Testis (tissue), 3 donors: ENCODE results near the gene KLC1. TPM values are rescaled to one million over a fixed set of nuclear protein-coding genes. Genes with fewer than 3 reads are reported as not detected.
A peak's percentile ranks its signal among the peaks of the same experiment; 100 is the strongest.

Experiments used
- DNase-seq: peaks from one replicate; pipeline ENCODE4 v3.0.0-alpha.2; 2019
- H3K27ac ChIP-seq, 2 donors: fragments of 200-600 bp; sonication (generic); one replicate each; pipeline ENCODE4 v1.5.1; 2019
- H3K27me3 ChIP-seq: fragments of 200-600 bp; sonication (generic); one replicate; pipeline ENCODE4 v1.5.1; 2019
- H3K36me3 ChIP-seq: fragments of 200-600 bp; sonication (generic); one replicate; pipeline ENCODE4 v1.5.1; 2017; ENCODE audit warnings: low read depth; ENCODE audit errors: missing control alignments
- H3K4me1 ChIP-seq: fragments of 200-600 bp; sonication (generic); one replicate; pipeline ENCODE4 v1.5.1; 2019
- H3K4me3 ChIP-seq, 2 donors: fragments of 200-600 bp; sonication (generic); one replicate each; pipeline ENCODE4 v1.5.1; 2017 to 2019
- H3K9me3 ChIP-seq: fragments of 200-600 bp; sonication (generic); one replicate; pipeline ENCODE4 v1.5.1; 2017
- CTCF ChIP-seq, 3 experiments: fragments of 450-650 bp in 2 of 3; fragments of 200-600 bp in 1 of 3; sonication (generic) in 1 of 3; IDR thresholded peaks; one replicate each; pipeline ENCODE4 v1.5.1; 2016 to 2019; ENCODE audit warnings: antibody characterized with exemption in 3 of 3, mild to moderate bottlenecking in 2 of 3, moderate library complexity in 1 of 3
- POLR2A ChIP-seq: fragments of 450-650 bp; IDR thresholded peaks from one replicate; pipeline ENCODE4 v1.6.1; 2017; ENCODE audit warnings: antibody characterized with exemption, mild to moderate bottlenecking, moderate library complexity
- WGBS, 2 donors: methylation state at CpG; one replicate each; pipeline ENCODE4 v1.1.5; 2018; 5-methylcytosine and 5-hydroxymethylcytosine counted together
- intact Hi-C: fragments of 100-400 bp; cut with DNase I; formaldehyde crosslinking; loops from one replicate; pipeline ENCODE4 v1.15.1; 2023; ENCODE audit warnings: low total_unique reads
- polyA plus RNA-seq: library from polyadenylated mRNA; stranded (reverse); fragments of 350-450 nt; fragmentation: Illumina TruSeq; extraction: RNeasy Lipid Tissue Mini Kit (QIAGEN cat#74804); gene quantifications from one replicate; pipeline ENCODE4 v1.2.3, GENCODE V29; 2014; ENCODE audit warnings: low read depth, low replicate concordance; ENCODE audit not compliant: insufficient read depth
- total RNA-seq, 2 donors: library from RNA; depleted of rRNA; stranded (reverse); fragments of >200 nt; gene quantifications; one replicate each; pipeline ENCODE4 v1.2.3, GENCODE V29; 2016

KLC1 gene
- total and polyA plus RNA-seq, 3 donors from 2014 or later: 92.9 to 473 (median 379) TPM

- Histone ChIP-seq H3K4me3 (no peak overlapping the region), H3K4me1 (peaks cover 49% of the 10 kb centered on the region), H3K36me3 (no peaks in the 10 kb centered on the region)
These were observed 104.0 kb downstream of the KLC1 start for GRCh38 chr14:103732868-103733620.

GRCh38 chr14:103733651-103734050 lies 104.6 kb downstream of the KLC1 start:
- no peak for DNase-seq
- Histone ChIP-seq H3K4me3 (no peak overlapping the region), H3K27me3 (no peaks in the 10 kb centered on the region), H3K36me3 (no peaks in the 10 kb centered on the region), H3K27ac (no peak overlapping the region), H3K9me3 (no peaks in the 10 kb centered on the region), H3K4me1 (peaks cover 49% of the 10 kb centered on the region)
- intact Hi-C loops: no loop called here
- TF ChIP-seq POLR2A (no peak), CTCF (IDR thresholded peaks at IDR 0.05) (no peak)
- 88 to 97% methylated on average over 14 of the region's 14 CpGs for WGBS, 2 donors

More at GRCh38 chr14:103732868-103733620, 104.0 kb downstream of the KLC1 start:
- Histone ChIP-seq H3K27me3 (no peaks in the 10 kb centered on the region), H3K27ac (no peak overlapping the region), H3K9me3 (no peaks in the 10 kb centered on the region)
- TF ChIP-seq CTCF (IDR thresholded peaks at IDR 0.05) (no peak), POLR2A (no peak)
- WGBS, 2 donors: 87 to 90% methylated on average over 6 to 9 of the region's 9 CpGs
- intact Hi-C loops: no loop called here
- no peak for DNase-seq

GRCh38 chr14:103734081-103734888 lies 105.3 kb downstream of the KLC1 start:
- intact Hi-C loops: no loop called here
- no peak overlapping the region for H3K4me3 ChIP-seq
- no peaks in the 10 kb centered on the region for H3K36me3 ChIP-seq
- WGBS, 2 donors: 87 to 88% methylated on average over 20 to 23 of the region's 23 CpGs
- TF ChIP-seq POLR2A (no peak), CTCF (IDR thresholded peaks at IDR 0.05) (no peak)
- no peak overlapping the region for H3K27ac ChIP-seq
- no peak for DNase-seq
- H3K9me3 ChIP-seq: no peaks in the 10 kb centered on the region
- peaks cover 47% of the 10 kb centered on the region for H3K4me1 ChIP-seq
- H3K27me3 ChIP-seq: no peaks in the 10 kb centered on the region

GRCh38 chr14:103735022-103735421 lies 106.0 kb downstream of the KLC1 start:
- no peak overlapping the region for H3K4me3 ChIP-seq
- H3K36me3 ChIP-seq: no peaks in the 10 kb centered on the region
- WGBS, 2 donors: 47 to 71% methylated on average over 12 of the region's 12 CpGs
- no peak for TF ChIP-seq POLR2A
- H3K9me3 ChIP-seq: no peaks in the 10 kb centered on the region
- H3K27me3 ChIP-seq: no peaks in the 10 kb centered on the region
- intact Hi-C loops: no loop called here
- no peak for DNase-seq
- H3K4me1 ChIP-seq: peaks cover 43% of the 10 kb centered on the region
- no peak overlapping the region for H3K27ac ChIP-seq

GRCh38 chr14:103735439-103735814 lies 106.4 kb downstream of the KLC1 start:
- Histone ChIP-seq H3K4me3 (no peak overlapping the region), H3K36me3 (no peaks in the 10 kb centered on the region), H3K27me3 (no peaks in the 10 kb centered on the region), H3K27ac (peak overlapping the region in 1 of 2 donors; percentile 79), H3K4me1 (peaks cover 39% of the 10 kb centered on the region), H3K9me3 (no peaks in the 10 kb centered on the region)
- intact Hi-C loops: no loop called here
- TF ChIP-seq POLR2A (no peak), CTCF (IDR thresholded peaks at IDR 0.05) (no peak)
- WGBS, 2 donors: 33 to 42% methylated on average over 1 to 7 of the region's 7 CpGs
- DNase-seq: peak; percentile 61
